Measurements from ENCODE around the gene USP49. TPM values are rescaled to one million over a fixed set of nuclear protein-coding genes. Genes with fewer than 3 reads are reported as not detected.

Gene USP49
- total RNA-seq, 1 experiment from 2014 or later = 6.9 TPM

DNA sequence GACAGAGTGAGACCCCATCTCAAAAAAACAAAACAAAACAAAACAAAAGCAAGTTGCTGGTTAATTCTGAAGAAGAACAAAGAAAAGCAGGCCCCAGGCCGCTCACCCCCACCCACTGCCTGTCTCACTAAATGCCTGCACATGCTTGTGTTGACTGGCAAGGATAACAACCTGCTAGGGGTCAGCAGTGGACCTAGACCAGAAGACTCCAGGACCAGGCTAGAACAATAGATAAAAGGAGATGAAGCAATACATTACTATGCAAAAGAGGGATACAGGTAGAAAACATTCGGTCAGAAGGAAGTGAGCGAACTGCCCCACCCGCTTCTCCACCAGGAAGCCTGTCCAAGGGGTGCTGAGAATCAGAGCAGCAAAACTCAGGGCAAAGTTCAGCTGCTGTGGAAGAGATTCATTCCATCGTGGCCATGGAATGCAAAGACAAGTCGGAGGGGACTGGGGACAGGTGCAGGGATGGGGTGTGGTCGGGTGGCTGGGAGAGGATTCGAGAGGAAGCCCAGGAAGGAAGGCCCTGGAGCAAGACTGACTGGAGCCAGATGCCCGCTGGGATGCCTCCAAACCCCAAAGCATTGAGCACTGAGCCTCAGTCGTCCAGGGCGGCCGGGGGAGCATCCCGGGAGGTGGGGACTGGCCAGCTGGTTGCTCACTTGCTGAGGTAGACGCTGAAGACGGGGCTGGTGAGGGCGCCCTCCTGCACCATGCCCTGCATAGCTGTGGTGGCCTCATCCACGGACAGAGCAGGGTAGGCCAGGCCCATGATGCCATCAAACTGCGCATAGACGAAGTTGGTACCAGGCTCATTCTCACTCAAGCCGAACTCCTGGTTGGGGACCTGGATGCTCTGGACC lies 153.3 kb downstream of the USP49 start:
- Histone ChIP-seq H4K20me1 (ENCODE audit: insufficient read depth) (no peaks in the 10 kb centered on the region), H3K9ac (ENCODE audit: low read length) (no peak overlapping the region), H2AFZ (ENCODE audit: low read depth, low read length, poor library complexity, severe bottlenecking) (no peak overlapping the region), H3K4me1 (ENCODE audit: control insufficient read depth in 1 of 2, insufficient read depth in 2 of 2, low read length in 2 of 2) (peaks cover 6 to 19% of the 10 kb centered on the region in 2 experiments; a peak in 3 of 4 replicates), H3K27ac (ENCODE audit: low read depth, low read length) (no peak overlapping the region), H3K4me2 (ENCODE audit: low read length) (peak overlapping the region; percentile 46), H3K9me3 (ENCODE audit: control insufficient read depth in 1 of 2, insufficient read depth in 1 of 2, low read depth in 1 of 2, low read length in 2 of 2) (no peaks in the 10 kb centered on the region), H3K36me3 (ENCODE audit: control insufficient read depth in 1 of 2, insufficient read depth in 2 of 2, low read length in 2 of 2) (no peaks in the 10 kb centered on the region), H3K27me3 (ENCODE audit: insufficient read depth, low read length) (no peaks in the 10 kb centered on the region), H3K9me2 (ENCODE audit: insufficient read depth) (no peaks in the 10 kb centered on the region), H3K79me2 (ENCODE audit: insufficient read depth, low read length) (no peaks in the 10 kb centered on the region), H3K4me3 (replicated peaks in 1 of 2; ENCODE audit: low read depth in 1 of 2, low read length in 2 of 2) (no peak overlapping the region)
- POLR2A ChIA-PET = no interaction called here
- ATAC-seq = peak; percentile 35
- no peak for DNase-seq (ENCODE audit: low read depth, low spot score)
- TF ChIP-seq TCF7L2 (IDR thresholded peaks at IDR 0.05; ENCODE audit: borderline replicate concordance, extremely low read depth, insufficient read depth, insufficient read length) (no peak), EZH2phosphoT487 (IDR thresholded peaks at IDR 0.05; ENCODE audit: borderline replicate concordance) (no peak), POLR2AphosphoS5 (IDR thresholded peaks at IDR 0.05; ENCODE audit: low read depth, low read length) (no peak), ZFX (IDR thresholded peaks at IDR 0.05) (no peak), SP1 (IDR thresholded peaks at IDR 0.05; ENCODE audit: low read depth) (no peak), YY1 (IDR thresholded peaks at IDR 0.05; ENCODE audit: extremely low read depth, insufficient replicate concordance, low read depth, low read length) (no peak), SIN3A (IDR thresholded peaks at IDR 0.05; ENCODE audit: low read depth) (no peak), CBX3 (IDR thresholded peaks at IDR 0.05; ENCODE audit: low read depth) (no peak), POLR2A (IDR thresholded peaks at IDR 0.05; ENCODE audit: borderline replicate concordance, extremely low read depth, insufficient read depth, insufficient read length) (no peak)
- TF ChIP-seq, protein P1, sequence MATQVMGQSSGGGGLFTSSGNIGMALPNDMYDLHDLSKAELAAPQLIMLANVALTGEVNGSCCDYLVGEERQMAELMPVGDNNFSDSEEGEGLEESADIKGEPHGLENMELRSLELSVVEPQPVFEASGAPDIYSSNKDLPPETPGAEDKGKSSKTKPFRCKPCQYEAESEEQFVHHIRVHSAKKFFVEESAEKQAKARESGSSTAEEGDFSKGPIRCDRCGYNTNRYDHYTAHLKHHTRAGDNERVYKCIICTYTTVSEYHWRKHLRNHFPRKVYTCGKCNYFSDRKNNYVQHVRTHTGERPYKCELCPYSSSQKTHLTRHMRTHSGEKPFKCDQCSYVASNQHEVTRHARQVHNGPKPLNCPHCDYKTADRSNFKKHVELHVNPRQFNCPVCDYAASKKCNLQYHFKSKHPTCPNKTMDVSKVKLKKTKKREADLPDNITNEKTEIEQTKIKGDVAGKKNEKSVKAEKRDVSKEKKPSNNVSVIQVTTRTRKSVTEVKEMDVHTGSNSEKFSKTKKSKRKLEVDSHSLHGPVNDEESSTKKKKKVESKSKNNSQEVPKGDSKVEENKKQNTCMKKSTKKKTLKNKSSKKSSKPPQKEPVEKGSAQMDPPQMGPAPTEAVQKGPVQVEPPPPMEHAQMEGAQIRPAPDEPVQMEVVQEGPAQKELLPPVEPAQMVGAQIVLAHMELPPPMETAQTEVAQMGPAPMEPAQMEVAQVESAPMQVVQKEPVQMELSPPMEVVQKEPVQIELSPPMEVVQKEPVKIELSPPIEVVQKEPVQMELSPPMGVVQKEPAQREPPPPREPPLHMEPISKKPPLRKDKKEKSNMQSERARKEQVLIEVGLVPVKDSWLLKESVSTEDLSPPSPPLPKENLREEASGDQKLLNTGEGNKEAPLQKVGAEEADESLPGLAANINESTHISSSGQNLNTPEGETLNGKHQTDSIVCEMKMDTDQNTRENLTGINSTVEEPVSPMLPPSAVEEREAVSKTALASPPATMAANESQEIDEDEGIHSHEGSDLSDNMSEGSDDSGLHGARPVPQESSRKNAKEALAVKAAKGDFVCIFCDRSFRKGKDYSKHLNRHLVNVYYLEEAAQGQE (IDR thresholded peaks at IDR 0.05; ENCODE audit: low read depth) = no peak
- TF ChIP-seq, protein P2, sequence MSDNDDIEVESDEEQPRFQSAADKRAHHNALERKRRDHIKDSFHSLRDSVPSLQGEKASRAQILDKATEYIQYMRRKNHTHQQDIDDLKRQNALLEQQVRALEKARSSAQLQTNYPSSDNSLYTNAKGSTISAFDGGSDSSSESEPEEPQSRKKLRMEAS (IDR thresholded peaks at IDR 0.05) = no peak
- TF ChIP-seq, protein P3, sequence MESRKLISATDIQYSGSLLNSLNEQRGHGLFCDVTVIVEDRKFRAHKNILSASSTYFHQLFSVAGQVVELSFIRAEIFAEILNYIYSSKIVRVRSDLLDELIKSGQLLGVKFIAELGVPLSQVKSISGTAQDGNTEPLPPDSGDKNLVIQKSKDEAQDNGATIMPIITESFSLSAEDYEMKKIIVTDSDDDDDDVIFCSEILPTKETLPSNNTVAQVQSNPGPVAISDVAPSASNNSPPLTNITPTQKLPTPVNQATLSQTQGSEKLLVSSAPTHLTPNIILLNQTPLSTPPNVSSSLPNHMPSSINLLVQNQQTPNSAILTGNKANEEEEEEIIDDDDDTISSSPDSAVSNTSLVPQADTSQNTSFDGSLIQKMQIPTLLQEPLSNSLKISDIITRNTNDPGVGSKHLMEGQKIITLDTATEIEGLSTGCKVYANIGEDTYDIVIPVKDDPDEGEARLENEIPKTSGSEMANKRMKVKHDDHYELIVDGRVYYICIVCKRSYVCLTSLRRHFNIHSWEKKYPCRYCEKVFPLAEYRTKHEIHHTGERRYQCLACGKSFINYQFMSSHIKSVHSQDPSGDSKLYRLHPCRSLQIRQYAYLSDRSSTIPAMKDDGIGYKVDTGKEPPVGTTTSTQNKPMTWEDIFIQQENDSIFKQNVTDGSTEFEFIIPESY (IDR thresholded peaks at IDR 0.05; ENCODE audit: extremely low read depth, insufficient replicate concordance, low read length) = no peak
- CTCF ChIA-PET = no interaction called here
- RAD21 ChIA-PET (ENCODE audit: low non-redundant PET in 1 of 2, low total read pairs in 2 of 2, uncharacterized antibody in 2 of 2, unreplicated experiment in 2 of 2) = no interaction called here
- no TSS peak for BruUV-seq (replicated peaks)
- intact Hi-C loops (cut with micrococcal nuclease) = no loop called here

Data from HCT116 (cell line).